DMS 273 treated with DMSO at 0.1 percent for 48 hours (cell line): Measurements from ENCODE around the gene IKZF3.
A peak's percentile ranks its signal among the peaks of the same experiment; 100 is the strongest.
"Not testable (repeated sequence)": the region's sequence is repeated elsewhere in the genome, so short reads cannot be mapped to it uniquely, and the experiment has no call there.

ENCODE experiments used
- DNase-seq: peaks from one replicate; lab custom pipeline; 2025; lab: John Stamatoyannopoulos, UW

IKZF3 gene

DNA sequence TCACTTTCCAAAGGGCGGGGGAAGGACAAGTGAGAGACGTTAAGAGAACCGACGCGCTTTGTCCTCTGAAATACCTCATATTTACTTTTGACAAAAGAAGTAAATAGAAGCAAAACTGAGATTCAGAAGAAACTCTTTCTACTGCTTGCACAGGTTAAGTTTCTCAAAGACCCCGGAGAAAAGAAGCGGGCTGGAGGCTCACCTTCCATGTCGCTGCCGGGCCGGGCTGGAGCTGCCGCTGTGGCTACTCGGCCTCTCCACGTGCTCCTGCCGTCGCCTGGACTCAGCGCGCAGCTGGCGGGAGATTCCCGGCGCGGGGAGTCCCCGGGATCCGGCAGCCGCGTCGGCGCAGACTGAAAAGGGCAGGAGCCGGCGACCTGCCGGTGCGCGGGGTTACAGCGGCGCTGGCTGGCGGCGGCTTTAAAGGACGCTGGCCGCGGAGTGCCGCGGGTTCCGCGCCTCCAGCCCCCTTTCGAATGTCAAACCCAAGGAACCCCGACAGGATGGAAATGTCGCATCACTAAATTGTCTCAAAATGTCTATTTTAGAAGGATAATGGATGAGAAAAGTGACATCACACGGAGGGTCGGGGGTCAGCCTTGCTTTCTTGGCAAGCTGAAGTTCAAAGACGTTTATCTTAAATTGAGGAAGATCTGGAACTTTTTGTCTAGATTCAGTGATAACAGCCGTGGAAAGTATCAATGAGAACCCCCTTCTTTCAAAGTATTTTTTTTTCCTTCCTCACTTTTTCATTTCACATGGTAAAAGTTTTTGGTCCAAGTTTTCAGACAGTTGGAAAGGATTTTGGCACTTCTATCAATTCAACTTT is at the start of gene IKZF3:
Gene IKZF3 (minus strand): TSS at position 395 of the 829 bp plus-strand sequence. CDS start 186 bp downstream, at position 209.
- DNase-seq: peak; percentile 44

DNA sequence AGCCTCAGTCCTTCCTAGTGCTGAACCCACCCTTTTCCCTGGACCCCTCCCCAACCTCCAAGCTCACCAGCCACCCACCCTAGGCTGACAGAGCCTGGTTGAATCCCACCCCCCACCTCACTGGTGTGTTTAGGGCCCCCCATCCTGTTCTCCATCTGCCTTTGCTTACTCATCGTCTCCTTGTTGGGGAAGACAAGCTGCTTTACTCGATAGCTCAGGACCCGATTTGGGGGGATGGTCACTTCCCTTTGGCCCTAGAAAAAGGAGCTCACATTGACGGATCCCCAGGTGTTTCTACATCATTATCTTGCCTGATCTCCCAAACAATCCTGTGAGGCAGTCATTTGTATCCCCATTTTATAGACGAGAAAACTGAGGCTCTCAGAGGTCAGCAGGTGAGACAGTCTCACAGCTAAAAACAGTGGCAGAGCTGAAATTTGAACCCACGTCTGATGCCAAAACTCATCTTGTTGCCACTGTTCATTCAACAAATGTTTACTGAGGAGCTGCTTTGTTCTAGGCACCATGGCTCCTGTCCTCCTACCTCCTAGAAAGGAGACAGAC is 44.8 kb upstream of the IKZF3 start:
- DNase-seq: no peak

DNA sequence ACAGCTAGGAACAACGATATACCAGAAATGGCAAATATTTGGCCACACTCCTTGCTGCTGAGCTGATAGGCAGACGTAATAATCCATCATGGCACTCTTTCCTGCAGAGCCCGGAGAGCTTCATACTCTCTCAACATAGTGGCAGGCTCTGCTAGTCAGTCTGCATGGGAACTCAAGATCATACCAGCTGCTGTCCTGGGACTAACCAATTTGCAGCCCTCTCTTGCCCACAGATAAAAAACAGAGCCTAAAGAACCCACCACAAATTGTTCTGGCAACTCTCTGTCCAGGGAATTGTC is 40.8 kb upstream of the IKZF3 start:
- no peak for DNase-seq

DNA sequence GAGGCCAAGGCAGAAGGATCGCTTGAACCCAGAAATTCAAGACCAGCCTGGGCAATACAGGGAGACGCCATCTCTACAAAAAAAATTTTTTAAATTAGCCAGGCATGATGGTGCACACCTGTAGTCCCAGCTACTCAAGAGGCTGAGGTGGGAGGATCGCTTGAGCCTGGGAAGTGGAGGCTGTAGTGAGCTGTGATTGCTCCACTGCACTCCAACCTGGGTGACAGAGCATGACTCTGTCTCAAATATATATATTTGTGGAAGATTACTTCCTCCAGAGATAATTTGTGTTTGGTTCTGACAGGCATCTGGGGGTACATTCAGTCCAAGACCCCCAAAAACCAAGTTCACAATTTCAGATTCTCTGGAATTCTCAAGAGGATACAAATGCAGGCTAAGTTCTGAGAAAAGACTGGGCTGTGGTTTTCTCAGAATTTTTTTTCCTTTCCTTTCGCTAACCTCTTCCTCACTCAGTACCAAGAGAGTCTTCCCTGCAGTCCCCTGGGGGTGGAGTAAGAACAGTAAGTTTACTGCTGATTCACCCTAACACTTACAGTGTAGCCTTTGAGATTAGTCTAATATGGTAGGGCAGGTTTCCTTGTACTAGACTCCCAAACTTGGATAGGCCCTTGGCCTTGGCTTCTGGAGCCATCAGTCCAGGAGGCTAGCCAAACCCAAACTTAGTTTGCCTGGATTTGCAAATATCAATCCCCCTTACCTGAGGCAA is 39.2 kb upstream of the IKZF3 start:
- DNase-seq: no peak

DNA sequence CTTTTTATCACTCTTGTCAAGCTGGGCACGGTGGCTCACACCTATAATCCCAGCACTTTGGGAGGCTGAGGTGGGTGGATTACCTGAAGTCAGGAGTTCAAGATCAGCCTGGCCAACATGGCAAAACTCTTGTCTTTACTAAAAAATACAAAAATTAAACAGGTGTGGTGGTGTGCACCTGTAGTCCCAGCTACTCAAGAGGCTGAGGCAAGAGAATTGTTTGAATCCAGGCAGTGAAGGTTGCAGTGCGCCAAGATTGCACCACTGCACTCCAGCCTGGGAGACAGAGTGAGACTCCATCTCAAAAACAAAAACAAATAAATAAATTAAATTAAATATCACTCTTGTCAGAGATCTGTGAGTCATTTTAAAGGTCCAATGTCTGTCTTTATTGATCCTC is 37.9 kb upstream of the IKZF3 start:
- not testable (repeated sequence) for DNase-seq

DNA sequence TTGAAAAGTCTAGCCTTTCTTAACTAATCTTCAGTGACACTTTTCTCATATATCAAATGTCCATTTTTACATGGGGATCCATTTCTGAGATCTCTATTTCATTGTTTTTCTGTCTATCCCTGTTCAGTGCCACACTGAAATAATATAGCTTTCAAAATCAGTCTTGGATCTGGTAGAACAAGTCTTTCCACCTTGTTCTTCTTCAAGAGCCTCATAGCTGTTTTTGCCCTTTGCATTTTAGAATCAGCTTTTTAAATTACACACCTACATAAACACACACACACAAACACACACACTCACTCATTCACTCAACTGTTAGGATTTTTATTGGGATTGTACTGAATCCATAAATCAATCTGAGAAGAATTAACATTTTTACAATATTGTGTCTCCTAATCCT is 35.1 kb upstream of the IKZF3 start:
- DNase-seq: no peak

DNA sequence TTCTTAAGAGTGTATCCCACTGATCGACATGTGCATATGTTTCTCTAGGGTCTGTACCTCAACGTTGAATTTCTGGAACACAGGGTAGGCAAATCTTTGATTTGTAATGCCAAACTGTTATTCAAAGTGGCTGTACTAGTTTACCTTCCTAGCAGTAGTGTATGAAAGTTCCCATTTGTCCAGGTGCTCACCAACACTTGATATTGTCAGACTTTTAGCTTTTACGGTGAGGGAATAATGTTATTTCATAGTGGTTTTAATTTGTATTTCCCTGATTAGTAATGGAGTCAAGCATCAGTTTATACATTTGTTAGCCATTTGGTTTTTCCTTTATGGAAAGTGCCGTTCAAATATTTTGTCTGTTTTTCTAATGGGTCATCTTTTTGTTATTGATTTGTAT is 34.0 kb upstream of the IKZF3 start:
- DNase-seq: no peak

DNA sequence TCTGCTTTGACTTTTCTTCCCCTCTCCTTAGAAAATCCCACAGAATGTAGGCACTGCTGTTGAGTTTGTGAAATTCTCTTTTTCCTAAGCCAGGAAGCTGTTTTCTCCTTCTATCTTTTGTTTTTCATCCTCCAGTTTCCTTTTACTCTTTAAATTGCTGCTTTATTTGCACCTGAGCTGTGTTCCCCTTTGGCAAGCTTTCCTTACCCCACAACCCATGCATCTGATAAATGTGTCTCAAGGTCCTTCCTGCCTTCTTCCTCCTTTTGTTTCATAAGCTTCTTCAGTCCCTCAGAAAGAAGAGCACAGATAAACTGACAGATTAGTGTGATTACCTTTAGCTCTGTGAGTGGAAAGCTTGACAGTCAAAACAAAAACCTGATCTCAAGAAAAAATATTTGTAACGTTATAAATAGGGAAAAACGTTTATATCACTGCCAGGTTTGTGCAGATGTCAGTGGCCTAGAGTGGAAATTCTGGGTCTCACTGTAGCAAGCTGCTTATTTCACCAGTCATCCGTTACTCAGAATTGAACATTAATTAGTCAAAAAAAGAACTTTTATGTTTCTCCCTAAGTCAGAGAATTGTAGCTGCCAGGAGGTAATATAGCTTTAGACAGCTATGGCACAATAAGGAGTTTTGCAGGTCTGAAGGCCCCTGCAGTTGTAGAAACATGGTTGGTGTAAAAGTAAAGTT is 30.7 kb upstream of the IKZF3 start:
- DNase-seq: no peak

DNA sequence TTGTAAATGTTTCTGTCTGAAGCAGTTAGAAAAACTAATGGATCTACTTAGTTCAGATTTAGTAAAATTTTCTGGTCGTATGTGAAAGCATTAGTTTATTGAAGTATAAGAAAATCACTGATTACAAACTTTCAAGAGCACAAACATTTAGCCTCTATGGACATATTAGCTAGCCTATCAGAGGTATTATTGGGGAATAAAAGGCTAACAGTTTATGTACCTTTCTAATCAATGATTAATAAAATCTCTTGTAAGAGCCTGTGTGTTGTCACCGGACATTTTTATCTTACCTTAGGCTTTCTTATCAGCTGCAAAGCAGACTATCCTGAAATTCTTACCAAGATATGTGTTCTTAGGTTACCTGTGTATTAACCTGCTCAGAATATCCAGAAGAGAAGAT is 25.1 kb upstream of the IKZF3 start:
- DNase-seq: no peak

DNA sequence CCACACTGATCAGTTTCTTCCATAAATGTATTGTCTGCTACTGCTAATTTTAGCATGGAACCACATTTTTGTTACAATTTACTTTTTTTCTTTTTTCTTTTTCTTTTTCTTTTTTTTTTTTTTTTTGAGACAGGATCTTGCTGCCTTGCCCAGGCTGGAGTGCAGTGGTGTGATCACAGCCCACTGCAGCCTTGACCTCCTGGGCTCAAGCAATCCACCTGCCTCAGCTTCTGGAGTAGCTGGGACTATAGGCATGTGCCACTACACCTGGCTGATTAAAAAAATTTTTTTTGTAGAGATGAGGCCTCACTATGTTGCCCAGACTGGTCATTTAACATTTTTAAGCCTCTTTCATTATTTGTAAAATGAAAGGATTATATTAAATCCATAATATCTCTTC is 23.0 kb upstream of the IKZF3 start:
- DNase-seq: no peak

DNA sequence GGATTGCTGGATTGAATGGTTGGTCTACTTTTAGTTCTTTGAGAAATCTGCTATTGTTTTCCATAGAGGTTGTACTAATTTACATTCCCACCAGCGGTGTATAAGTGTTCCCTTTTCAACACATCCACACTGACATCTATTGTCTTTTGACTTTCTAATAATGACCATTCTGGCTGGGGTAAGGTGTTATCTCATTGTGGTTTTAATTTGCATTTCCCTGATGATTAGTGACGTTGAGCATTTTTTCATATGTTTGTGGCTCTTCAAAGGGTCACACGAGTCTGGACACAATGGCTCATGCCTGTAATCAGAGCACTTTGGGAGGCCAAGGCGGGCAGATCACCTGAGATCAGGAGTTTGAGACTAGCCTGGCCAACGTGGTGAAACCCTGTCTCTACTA is 22.0 kb upstream of the IKZF3 start:
- DNase-seq: not testable (repeated sequence)

DNA sequence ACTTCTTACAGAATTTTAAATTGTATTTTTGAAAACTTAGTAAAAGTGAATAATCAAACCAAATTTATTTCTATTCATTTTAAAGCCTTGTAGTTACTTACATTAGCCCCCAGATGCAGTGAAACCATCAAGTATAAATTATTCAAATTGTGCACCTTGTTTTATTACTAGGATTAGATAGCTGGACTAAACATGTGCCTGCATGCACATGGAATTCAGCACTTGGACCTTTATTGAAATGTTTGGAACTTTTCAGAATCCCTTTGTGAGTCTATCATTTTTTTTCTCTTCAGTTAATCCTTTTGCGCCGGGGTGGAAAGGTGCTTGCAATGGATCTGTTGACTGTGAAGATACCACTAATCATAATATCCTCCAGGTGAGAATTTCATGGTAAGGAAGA is 8.6 kb upstream of the IKZF3 start:
- peak; percentile 43 for DNase-seq

DNA sequence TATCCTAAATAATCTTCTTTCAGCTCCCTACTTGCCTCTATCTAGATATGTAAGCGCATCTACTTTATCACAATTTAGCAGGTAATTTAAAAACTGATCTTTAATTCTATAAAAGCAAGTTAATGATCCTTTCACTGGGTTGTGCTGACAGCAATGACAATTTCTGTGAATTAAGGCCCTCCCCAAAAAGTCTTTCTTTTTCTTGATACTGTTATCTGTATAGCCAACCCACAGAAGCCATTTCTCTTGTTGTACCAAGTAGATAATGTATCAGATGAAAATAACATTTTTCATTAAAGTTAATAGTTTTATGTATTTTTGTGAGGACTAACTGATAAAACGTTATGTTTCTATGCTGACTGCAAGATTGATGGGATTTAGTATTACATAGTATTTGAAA is 7.7 kb upstream of the IKZF3 start:
- DNase-seq: no peak

DNA sequence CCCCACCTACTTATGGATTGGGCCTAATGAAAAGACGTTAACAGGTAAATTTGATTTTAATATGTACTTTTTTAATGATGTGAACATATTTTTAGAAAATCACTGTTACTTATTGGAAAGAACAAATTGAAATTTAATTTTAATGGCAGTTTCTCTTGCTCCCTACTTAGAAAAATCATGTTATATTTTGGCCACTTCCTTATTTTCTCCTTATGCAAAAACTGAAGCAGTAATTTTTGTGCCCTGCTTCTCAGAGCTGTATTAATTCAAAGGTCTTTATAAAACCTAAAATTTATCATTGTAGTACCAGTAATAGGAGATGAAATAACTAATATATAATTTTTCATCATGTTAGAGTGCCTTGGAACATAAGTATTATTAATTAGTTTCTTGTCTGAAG is 6.7 kb upstream of the IKZF3 start:
- no peak for DNase-seq

DNA sequence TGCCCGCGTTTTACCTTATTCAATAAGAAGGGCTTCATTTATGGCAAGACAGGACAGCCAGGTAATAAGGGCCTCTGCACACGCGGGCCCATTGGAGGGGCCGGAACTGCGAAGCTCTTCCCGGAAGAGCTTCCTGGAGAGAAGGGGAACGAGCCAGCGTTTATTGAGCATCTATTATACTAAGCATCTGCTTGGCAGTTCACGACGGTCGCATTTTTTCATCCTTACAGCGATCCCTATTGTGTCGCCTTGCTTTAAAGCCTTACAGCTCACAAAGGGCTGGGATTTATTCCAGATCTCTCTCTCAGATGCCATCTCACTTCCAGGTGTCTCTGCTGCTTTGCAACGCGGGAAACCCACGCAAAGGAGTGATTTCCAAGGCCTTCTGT is 4.4 kb upstream of the IKZF3 start:
- DNase-seq: no peak

DNA sequence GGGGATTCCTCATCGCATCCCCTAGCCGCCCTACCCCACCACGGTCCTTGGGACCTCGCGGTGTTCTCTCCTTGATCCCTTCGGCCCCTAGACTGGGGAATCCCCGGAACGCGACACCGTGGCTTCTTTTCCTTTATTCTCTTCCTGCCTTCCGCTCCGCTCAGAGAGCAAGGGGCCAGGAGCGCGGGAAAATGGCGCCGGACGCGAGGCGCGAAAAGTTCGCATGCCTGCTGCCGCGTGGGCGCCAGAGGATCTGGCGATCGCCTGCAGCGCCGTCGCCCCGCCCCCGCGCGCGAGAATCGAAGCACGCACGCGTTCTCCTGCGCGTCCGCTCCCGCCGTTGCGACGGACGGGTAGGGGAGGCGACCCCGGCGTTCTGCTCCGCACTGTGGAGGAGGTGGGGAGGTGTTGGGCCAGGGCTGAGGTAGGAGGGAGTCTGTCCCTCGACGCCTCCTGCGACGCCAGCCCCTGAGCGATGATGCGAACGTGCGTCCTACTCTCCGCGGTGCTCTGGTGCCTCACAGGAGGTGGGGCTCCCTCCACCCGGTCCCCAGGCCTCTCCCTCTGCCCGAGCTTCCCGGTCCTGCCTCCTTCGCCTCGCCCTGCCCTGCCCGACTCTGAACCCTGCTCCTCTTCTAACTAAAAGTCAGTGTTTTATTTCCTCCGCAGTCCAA is 3.9 kb upstream of the IKZF3 start, which contains the start of gene ZPBP2:
Gene ZPBP2 (plus strand): TSS at position 323 of the 674 bp plus-strand sequence. CDS start 153 bp downstream, at position 476.
- no peak for DNase-seq

DNA sequence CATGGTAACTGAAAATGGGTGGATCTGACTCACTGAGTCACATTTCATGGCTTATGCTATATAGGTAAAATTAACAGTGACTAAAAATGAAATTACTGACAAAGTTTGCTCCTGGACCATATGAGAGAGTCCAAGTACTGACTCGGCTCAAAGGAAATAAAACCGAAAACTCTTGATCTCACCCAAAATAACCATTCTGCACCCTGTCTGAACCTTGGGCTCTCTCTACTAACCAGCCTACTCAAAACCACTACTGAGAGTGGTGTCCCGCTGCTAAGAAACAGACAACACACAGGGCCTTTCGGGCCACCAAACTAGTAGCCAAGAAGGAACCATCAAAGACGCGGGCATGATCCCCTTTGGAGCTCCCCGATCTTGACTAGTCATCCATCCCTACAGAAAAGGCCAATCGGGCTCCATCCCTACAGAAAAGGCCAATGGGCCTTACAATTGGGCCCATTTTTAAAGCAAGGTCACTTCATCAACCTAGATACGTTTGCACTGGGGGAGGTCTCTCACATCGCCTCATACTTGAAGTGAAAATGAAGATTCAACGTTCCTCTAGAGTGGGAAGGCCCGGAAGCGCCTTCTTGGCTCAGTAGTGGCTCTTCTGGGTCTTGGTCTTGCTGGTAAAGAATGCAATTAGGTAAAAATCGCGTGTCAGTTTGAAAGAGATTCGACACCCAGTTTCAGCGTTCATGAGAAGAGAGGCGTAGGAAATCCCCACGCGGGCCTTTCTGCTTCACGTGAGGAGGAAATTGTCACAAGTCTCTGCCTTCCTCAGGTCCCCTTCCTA is 3.2 kb upstream of the IKZF3 start:
- no peak for DNase-seq

DNA sequence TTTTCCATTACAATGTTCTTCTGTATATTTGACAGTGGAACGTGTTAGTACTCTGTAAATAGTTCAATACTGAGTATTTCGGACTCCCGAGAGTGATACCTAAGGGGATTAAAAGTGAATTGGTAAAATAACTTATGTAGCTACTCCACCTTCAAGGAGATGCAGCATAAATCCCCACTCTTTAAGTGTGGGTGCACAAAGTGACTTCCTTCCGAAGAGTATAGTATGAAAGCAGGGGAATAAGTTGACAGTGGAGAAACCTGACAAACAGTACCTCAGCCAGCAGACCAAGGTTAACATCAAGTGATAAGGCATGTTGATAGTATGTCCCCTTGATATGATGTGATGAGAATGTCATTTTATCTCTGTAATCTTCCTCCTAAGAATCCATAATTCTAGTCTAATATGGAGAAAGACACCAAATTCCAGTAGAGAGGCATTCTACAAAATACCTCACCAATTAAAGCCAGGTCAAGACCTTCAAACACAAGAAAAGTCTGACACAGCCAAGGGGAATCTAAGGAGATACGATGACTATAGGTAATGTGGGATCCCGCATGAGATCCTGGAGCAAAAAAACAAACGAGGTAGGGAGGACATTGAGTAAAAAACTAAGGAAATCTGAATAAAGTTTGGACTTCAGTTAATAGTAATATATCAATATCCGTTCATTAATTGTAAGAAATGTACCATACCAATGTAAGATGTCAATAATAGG is 2.1 kb upstream of the IKZF3 start:
- no peak for DNase-seq

DNA sequence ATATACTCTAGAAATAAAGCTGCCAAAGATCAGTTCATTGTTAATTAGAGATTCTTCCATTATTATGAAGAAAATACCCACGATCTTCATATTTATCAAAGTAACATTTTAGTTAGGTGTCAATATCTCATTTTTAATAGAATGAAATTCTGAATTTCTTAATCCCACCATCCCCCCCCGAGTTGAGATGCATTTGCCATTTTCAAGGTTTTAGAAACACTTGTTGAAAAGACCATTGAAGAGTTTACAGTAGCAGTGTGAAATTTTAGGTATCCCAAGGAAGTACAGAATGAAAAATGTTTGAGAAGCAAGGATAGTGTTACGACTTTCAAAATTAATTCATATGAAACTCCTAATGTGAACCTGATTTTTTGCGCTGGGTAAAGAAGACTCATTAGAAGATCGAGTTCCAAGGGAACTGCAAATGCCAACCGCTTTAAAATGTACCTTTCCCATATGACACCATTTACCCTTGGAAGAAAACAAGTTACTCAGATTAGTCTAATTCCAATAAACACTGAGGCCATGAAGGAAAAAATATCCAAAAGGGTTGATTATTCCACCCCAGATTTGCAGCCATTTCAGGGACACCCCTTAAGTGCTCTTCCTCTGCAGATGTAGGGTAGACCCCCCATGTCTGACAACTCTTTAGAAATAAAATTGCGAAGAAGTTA is 731 bp downstream of the IKZF3 start:
- no peak for DNase-seq

DNA sequence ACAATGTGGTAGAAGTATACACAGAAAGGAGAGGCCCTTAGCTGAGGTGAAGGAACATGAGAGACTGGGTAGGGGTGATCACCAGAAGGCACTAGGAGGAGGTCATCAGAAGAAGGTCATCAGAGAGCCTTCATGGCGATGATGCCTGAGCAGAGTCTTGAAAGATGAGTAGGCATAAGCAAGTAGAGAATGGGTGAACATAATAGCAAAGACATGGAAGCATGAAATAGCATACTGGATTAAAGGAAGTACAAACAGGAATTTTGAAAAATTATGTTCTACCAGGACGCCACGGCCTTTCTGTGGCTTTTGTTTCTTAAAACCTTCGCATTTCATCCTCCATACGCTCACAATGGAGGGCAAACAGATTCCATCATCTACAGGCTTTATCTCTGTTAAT is 2.9 kb downstream of the IKZF3 start:
- no peak for DNase-seq
